ENCODE measurements around the gene FSTL5.

DNA sequence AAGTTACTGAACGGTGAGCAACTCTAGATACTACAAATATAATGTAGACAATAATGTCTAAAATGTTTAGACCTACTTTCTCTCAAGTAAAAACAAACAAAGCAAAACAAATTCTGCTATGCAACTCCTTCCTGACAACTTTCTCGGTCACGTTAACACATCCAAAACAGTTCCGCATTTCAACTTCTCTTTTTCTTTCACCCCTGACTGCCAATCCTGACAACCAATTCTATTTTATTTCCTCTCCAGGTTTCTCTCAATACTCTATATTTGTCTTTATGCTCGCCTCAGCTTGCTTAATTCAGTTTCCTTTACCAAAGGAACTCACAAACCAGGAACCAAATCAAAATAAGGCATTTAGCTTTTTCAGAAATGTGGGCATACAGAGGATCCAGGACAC, 513.0 kb downstream of the FSTL5 start:
- TF ChIP-seq TAF1 (IDR thresholded peaks at IDR 0.05; ENCODE audit: borderline replicate concordance, insufficient read depth, low read length) (no peak), POLR2AphosphoS5 (IDR thresholded peaks at IDR 0.05; ENCODE audit: low read depth, low read length) (no peak), SIN3A (IDR thresholded peaks at IDR 0.05; ENCODE audit: borderline replicate concordance, insufficient read depth, low read length) (no peak)
- TF ChIP-seq, protein P1, sequence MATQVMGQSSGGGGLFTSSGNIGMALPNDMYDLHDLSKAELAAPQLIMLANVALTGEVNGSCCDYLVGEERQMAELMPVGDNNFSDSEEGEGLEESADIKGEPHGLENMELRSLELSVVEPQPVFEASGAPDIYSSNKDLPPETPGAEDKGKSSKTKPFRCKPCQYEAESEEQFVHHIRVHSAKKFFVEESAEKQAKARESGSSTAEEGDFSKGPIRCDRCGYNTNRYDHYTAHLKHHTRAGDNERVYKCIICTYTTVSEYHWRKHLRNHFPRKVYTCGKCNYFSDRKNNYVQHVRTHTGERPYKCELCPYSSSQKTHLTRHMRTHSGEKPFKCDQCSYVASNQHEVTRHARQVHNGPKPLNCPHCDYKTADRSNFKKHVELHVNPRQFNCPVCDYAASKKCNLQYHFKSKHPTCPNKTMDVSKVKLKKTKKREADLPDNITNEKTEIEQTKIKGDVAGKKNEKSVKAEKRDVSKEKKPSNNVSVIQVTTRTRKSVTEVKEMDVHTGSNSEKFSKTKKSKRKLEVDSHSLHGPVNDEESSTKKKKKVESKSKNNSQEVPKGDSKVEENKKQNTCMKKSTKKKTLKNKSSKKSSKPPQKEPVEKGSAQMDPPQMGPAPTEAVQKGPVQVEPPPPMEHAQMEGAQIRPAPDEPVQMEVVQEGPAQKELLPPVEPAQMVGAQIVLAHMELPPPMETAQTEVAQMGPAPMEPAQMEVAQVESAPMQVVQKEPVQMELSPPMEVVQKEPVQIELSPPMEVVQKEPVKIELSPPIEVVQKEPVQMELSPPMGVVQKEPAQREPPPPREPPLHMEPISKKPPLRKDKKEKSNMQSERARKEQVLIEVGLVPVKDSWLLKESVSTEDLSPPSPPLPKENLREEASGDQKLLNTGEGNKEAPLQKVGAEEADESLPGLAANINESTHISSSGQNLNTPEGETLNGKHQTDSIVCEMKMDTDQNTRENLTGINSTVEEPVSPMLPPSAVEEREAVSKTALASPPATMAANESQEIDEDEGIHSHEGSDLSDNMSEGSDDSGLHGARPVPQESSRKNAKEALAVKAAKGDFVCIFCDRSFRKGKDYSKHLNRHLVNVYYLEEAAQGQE (IDR thresholded peaks at IDR 0.05; ENCODE audit: insufficient read depth in 1 of 2, low read depth in 2 of 2, low read length in 2 of 2), result no peak
